Sigmoid colon (tissue), 4 donors: ENCODE measurements around the gene IRX5.

Experiments used
- CTCF ChIP-seq, 4 experiments: fragments of 450-650 bp in 3 of 4; fragments of 200-600 bp in 1 of 4; IDR thresholded peaks; one replicate each; pipeline ENCODE4 v1.5.1; 2016 to 2019; ENCODE audit warnings: antibody characterized with exemption in 4 of 4, mild to moderate bottlenecking in 3 of 4, moderate library complexity in 2 of 4
- EP300 ChIP-seq, 4 donors: sonication (generic); formaldehyde crosslinking; IDR thresholded peaks; one replicate each; pipeline ENCODE4 v1.6.1; 2017; ENCODE audit warnings: antibody characterized with exemption in 4 of 4
- POLR2A ChIP-seq, 2 donors: fragments of 450-650 bp; IDR thresholded peaks; one replicate each; pipeline ENCODE4 v1.6.1; 2016; ENCODE audit warnings: antibody characterized with exemption in 2 of 2, mild to moderate bottlenecking in 2 of 2, moderate library complexity in 2 of 2
- POLR2AphosphoS5 ChIP-seq, 4 donors: sonication (generic); formaldehyde crosslinking; IDR thresholded peaks; one replicate each; pipeline ENCODE4 v1.6.1; 2017; ENCODE audit warnings: antibody characterized with exemption in 4 of 4

GRCh38 chr16:54942353-54942943 is 11.8 kb downstream of the IRX5 start:
- no peak for TF ChIP-seq POLR2A (IDR thresholded peaks at IDR 0.05)
- no peak for TF ChIP-seq CTCF (IDR thresholded peaks at IDR 0.05)
- TF ChIP-seq POLR2AphosphoS5 (IDR thresholded peaks at IDR 0.05): no peak
- no peak for TF ChIP-seq EP300 (IDR thresholded peaks at IDR 0.05)
